KMS-11 (cell line): ENCODE results near the gene ISLR2.

Experiments used
- H2AFZ ChIP-seq: fragments of 200-600 bp; sonication (generic); 2 replicates; pipeline ENCODE4 v1.6.1; 2016; ENCODE audit warnings: antibody characterized with exemption, mixed run types, low read depth
- H3K27ac ChIP-seq: fragments of 200-600 bp; sonication (generic); 2 replicates; pipeline ENCODE4 v1.6.1; 2016; ENCODE audit warnings: mild to moderate bottlenecking, mixed run types
- H3K27me3 ChIP-seq: fragments of 200-600 bp; sonication (generic); 2 replicates; pipeline ENCODE4 v1.6.1; 2017; ENCODE audit warnings: mild to moderate bottlenecking, low read depth, mixed run types, moderate library complexity; ENCODE audit not compliant: insufficient read depth
- H3K36me3 ChIP-seq: fragments of 200-600 bp; sonication (generic); 2 replicates; pipeline ENCODE4 v1.6.1; 2017; ENCODE audit warnings: mild to moderate bottlenecking, mixed run types; ENCODE audit not compliant: insufficient read depth
- H3K4me1 ChIP-seq: fragments of 200-600 bp; sonication (generic); 2 replicates; pipeline ENCODE4 v1.6.1; 2016; ENCODE audit warnings: mild to moderate bottlenecking, low read depth, mixed run types; ENCODE audit not compliant: poor library complexity, severe bottlenecking
- H3K4me2 ChIP-seq: fragments of 200-600 bp; sonication (generic); 2 replicates; pipeline ENCODE4 v1.7.0; 2016; ENCODE audit warnings: mild to moderate bottlenecking, mixed run types
- H3K4me3 ChIP-seq: fragments of 200-600 bp; sonication (generic); IDR thresholded peaks from 2 replicates; pipeline ENCODE4 v1.6.1; 2017; ENCODE audit warnings: low read depth, low read length, mixed read lengths; ENCODE audit not compliant: insufficient read depth
- H3K79me2 ChIP-seq: fragments of 200-600 bp; sonication (generic); 2 replicates; pipeline ENCODE4 v1.6.1; 2016; ENCODE audit warnings: low read depth, mixed run types; ENCODE audit not compliant: insufficient read depth
- H3K9ac ChIP-seq: fragments of 200-600 bp; sonication (generic); 2 replicates; pipeline ENCODE4 v1.6.1; 2016; ENCODE audit warnings: mild to moderate bottlenecking, mixed run types
- H4K20me1 ChIP-seq: fragments of 200-600 bp; sonication (generic); 2 replicates; pipeline ENCODE4 v1.6.1; 2016; ENCODE audit warnings: mild to moderate bottlenecking, mixed run types; ENCODE audit not compliant: insufficient read depth
- TF ChIP-seq, protein P1 (sequence below): fragments of 200-600 bp; sonication (generic); conservative IDR thresholded peaks from 2 replicates; pipeline ENCODE4 v1.6.1; 2017; ENCODE audit warnings: low read depth, mild to moderate bottlenecking, antibody characterized with exemption, low read length, moderate library complexity, mixed read lengths

Gene ISLR2

DNA sequence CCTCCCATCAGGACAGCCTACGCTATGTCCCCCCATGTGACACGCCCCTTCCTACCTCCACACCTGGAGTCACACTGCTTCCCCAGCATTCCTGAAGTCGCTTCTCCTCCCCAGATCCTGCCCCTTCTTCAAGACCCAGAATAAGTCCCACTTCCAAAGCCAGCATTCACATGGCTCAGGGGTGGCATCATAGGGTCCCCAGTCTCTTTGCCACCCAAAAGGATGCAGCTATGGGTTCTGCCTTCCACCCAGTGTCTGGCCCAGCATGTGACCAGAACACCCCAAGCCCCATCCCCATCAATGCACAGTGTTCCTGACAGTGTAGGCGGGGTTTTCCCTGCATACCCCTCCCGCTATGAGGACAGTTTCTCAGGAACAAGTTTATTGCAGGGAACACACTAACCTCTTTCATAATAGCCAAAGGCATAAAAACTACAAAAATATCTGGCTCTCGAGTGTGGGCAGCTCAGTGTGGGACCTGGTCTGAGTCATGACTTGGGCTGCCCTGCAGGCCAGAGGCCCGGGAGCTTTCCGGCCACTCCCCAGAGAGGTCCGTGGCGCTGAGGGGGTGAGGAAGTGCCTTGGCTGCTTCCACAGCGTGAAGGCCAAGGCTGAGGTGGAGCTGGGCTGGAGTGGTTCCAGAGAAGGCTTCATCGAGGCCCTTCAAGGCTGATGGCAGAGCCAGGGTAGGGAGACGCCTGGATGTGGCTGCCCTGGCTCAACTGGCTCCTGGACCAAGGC is 48.9 kb downstream of the ISLR2 start:
- TF ChIP-seq, protein P1, sequence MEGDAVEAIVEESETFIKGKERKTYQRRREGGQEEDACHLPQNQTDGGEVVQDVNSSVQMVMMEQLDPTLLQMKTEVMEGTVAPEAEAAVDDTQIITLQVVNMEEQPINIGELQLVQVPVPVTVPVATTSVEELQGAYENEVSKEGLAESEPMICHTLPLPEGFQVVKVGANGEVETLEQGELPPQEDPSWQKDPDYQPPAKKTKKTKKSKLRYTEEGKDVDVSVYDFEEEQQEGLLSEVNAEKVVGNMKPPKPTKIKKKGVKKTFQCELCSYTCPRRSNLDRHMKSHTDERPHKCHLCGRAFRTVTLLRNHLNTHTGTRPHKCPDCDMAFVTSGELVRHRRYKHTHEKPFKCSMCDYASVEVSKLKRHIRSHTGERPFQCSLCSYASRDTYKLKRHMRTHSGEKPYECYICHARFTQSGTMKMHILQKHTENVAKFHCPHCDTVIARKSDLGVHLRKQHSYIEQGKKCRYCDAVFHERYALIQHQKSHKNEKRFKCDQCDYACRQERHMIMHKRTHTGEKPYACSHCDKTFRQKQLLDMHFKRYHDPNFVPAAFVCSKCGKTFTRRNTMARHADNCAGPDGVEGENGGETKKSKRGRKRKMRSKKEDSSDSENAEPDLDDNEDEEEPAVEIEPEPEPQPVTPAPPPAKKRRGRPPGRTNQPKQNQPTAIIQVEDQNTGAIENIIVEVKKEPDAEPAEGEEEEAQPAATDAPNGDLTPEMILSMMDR = no peak
- Histone ChIP-seq H3K4me2 (no peak overlapping the region), H3K27ac (no peak overlapping the region), H3K36me3 (no peaks in the 10 kb centered on the region), H4K20me1 (no peaks in the 10 kb centered on the region), H3K9ac (no peak overlapping the region), H2AFZ (no peak overlapping the region), H3K4me1 (no peaks in the 10 kb centered on the region), H3K79me2 (no peaks in the 10 kb centered on the region), H3K27me3 (peaks cover 56% of the 10 kb centered on the region; the same call in 1 of the 2 replicates), H3K4me3 (no peak overlapping the region)

DNA sequence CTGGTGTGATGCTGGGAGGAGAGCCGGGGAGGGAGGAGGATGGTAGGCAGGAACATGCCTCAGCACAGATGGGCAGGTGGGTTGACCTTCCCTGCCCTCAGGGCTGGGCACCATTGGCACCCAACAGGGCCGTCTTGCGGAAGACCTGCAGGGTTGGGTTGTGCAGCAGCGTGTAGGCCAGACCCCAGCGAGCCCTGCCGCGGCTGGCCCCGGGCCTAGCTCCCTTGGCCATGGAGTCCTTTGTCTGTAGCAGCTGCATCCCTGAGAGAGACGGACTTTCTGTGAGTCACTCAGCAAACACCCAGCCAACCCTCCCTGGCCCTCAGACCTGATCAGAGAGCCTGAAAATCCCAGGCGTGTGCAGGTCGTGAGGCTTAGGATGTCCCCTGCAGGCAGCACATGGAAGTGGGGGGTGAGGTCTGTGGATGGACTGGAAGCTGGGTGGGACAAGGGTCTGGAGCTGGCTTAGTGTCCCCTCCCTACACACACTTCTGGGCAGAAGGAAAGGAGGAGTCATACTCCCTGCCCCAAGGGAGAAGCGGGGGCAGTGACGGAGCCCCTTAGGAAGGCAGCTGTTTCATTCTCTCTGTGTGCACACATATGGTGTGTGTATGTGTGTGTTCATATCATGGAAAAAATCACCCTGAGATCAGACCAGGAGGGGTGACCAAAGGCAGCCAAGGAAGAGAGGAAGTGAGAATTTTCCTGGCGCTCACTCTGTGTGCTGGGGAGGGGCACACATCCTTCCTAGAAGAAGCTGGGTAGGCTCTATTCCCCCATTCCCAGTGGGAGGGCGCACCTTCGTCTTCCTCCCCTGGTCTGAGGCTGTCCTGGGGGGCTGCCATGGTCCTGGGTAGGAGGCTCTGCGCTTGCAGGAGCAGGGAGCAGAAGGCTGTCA is 49.8 kb downstream of the ISLR2 start:
- Histone ChIP-seq H2AFZ (no peak overlapping the region), H3K4me2 (no peak overlapping the region), H3K79me2 (no peaks in the 10 kb centered on the region), H3K4me3 (no peak overlapping the region), H3K4me1 (no peaks in the 10 kb centered on the region), H3K27me3 (peaks cover 54% of the 10 kb centered on the region; the same call in 1 of the 2 replicates), H4K20me1 (no peaks in the 10 kb centered on the region), H3K27ac (no peak overlapping the region), H3K36me3 (no peaks in the 10 kb centered on the region), H3K9ac (no peak overlapping the region)
- TF ChIP-seq, protein P1 = no peak

DNA sequence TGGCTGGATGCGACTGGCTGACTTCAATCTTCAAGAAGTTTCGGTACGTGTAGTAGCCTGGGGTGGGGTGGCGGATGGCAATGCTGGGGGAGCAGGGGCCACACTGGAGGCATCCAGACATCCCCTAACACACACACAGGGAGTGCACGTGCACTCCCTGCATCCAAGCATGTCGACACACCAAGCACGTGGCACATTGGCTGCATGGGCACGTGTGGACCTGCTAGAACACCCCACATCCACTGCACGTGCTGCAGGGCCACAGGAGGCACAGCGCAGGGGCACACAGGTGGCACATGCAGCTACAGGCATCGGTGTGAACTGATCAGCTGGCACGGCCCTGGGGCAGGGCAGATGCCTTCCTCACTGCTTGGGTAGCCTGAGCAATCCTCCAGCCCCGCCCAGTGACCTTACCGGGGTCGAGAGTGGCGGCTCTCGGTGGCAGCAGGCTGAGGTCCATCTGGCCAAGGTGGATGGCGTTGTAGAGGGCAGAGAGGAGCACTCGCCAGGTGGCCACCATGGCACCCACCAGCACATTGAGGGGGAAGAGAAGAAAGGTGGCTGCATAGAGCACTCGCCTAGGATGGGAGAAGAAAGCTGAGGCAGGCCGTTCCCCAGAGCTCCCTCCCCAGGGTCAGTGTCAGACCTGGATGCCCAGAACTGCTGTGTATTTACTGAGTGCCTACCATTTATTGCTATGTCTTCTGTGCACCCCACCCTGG is 50.7 kb downstream of the ISLR2 start:
- Histone ChIP-seq H3K4me3 (no peak overlapping the region), H3K4me2 (no peak overlapping the region), H3K9ac (no peak overlapping the region), H3K36me3 (no peaks in the 10 kb centered on the region), H2AFZ (no peak overlapping the region), H4K20me1 (no peaks in the 10 kb centered on the region), H3K27me3 (peaks cover 60% of the 10 kb centered on the region; the same call in 1 of the 2 replicates), H3K27ac (no peak overlapping the region), H3K4me1 (no peaks in the 10 kb centered on the region), H3K79me2 (no peaks in the 10 kb centered on the region)
- TF ChIP-seq, protein P1 = no peak

DNA sequence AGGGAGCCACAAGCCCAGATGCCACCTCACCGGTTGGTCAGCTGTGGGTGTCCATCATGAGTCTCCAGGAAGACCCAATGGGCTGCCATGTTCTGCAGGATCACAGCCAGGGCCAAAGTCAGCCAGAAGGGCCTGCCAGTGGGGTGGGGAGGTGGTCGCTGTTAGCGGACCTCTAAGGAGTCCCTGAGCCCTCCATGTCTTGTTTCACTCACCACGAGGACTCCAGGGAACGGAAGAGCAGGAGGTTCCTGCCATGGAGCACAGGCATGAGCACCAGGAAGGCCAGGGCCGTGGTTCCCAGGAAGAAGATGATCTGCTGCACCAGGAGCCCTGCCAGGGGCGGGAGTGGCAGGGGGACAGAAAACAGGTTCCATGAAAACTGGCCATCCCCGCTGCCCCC is 51.7 kb downstream of the ISLR2 start:
- Histone ChIP-seq H3K9ac (no peak overlapping the region), H3K4me2 (no peak overlapping the region), H3K36me3 (no peaks in the 10 kb centered on the region), H3K27me3 (peaks cover 64% of the 10 kb centered on the region; the same call in 1 of the 2 replicates), H3K27ac (no peak overlapping the region), H3K4me3 (no peak overlapping the region), H4K20me1 (no peaks in the 10 kb centered on the region), H3K79me2 (no peaks in the 10 kb centered on the region), H3K4me1 (no peaks in the 10 kb centered on the region), H2AFZ (no peak overlapping the region)
- TF ChIP-seq, protein P1 = no peak
